Parathyroid adenoma (tissue), 2 donors: ENCODE data around the gene TRAF1.

Source experiments
- H2AFZ ChIP-seq: fragments of 300-600 bp; sonication (generic); one replicate; pipeline ENCODE4 v1.7.0; 2017; ENCODE audit warnings: antibody characterized with exemption, mild to moderate bottlenecking
- H3K27ac ChIP-seq: fragments of 300-600 bp; sonication (generic); one replicate; pipeline ENCODE4 v1.7.0; 2017
- H3K27me3 ChIP-seq: fragments of 300-600 bp; sonication (generic); one replicate; pipeline ENCODE4 v1.7.0; 2017; ENCODE audit warnings: low read length; ENCODE audit not compliant: control insufficient read depth, insufficient read depth
- H3K36me3 ChIP-seq: fragments of 300-600 bp; sonication (generic); one replicate; pipeline ENCODE4 v1.7.0; 2017; ENCODE audit warnings: low read length; ENCODE audit not compliant: control insufficient read depth, insufficient read depth
- H3K4me1 ChIP-seq: fragments of 300-600 bp; sonication (generic); one replicate; pipeline ENCODE4 v1.7.0; 2017; ENCODE audit warnings: control low read depth
- H3K4me2 ChIP-seq: fragments of 300-600 bp; sonication (generic); one replicate; pipeline ENCODE4 v1.7.0; 2017; ENCODE audit warnings: low read length
- H3K4me3 ChIP-seq: fragments of 300-600 bp; sonication (generic); one replicate; pipeline ENCODE4 v1.7.0; 2017; ENCODE audit warnings: low read depth, low read length
- H3K79me2 ChIP-seq: fragments of 300-600 bp; sonication (generic); one replicate; pipeline ENCODE4 v1.7.0; 2017; ENCODE audit warnings: control low read depth
- H3K9ac ChIP-seq: fragments of 300-600 bp; sonication (generic); one replicate; pipeline ENCODE4 v1.7.0; 2017; ENCODE audit warnings: mild to moderate bottlenecking
- H3K9me3 ChIP-seq: fragments of 300-600 bp; sonication (generic); one replicate; pipeline ENCODE4 v1.7.0; 2017; ENCODE audit warnings: low read length; ENCODE audit not compliant: control insufficient read depth
- CTCF ChIP-seq: fragments of 300-600 bp; sonication (generic); IDR thresholded peaks from one replicate; pipeline ENCODE4 v1.7.0; 2017; ENCODE audit warnings: antibody characterized with exemption, mild to moderate bottlenecking
- donor health status: primary hyperparathyroidism.

The TRAF1 gene

GRCh38 chr9:120970244-120970643 lies 43.6 kb upstream of the TRAF1 start:
- H3K9me3 ChIP-seq: no peaks in the 10 kb centered on the region
- no peak for TF ChIP-seq CTCF
- no peak overlapping the region for H3K9ac ChIP-seq
- H3K4me3 ChIP-seq: no peak overlapping the region
- H3K27ac ChIP-seq: no peak overlapping the region
- H3K27me3 ChIP-seq: no peaks in the 10 kb centered on the region
- H3K4me1 ChIP-seq: no peaks in the 10 kb centered on the region
- no peaks in the 10 kb centered on the region for H3K36me3 ChIP-seq
- H2AFZ ChIP-seq: no peak overlapping the region
- no peaks in the 10 kb centered on the region for H3K79me2 ChIP-seq
- H3K4me2 ChIP-seq: no peak overlapping the region

- Histone ChIP-seq H3K4me3 (no peak overlapping the region), H3K36me3 (no peaks in the 10 kb centered on the region), H3K9ac (no peak overlapping the region), H3K9me3 (no peaks in the 10 kb centered on the region), H3K79me2 (no peaks in the 10 kb centered on the region), H2AFZ (no peak overlapping the region), H3K27ac (no peak overlapping the region), H3K27me3 (no peaks in the 10 kb centered on the region), H3K4me1 (no peaks in the 10 kb centered on the region), H3K4me2 (no peak overlapping the region)
- TF ChIP-seq CTCF: no peak
These were observed 39.4 kb upstream of the TRAF1 start for GRCh38 chr9:120966013-120966369.

- no peak for TF ChIP-seq CTCF
- Histone ChIP-seq H3K4me2 (no peak overlapping the region), H3K27ac (no peak overlapping the region), H3K36me3 (no peaks in the 10 kb centered on the region), H3K4me1 (no peaks in the 10 kb centered on the region), H3K9me3 (no peaks in the 10 kb centered on the region), H3K9ac (no peak overlapping the region), H3K4me3 (no peak overlapping the region), H3K27me3 (no peaks in the 10 kb centered on the region), H2AFZ (no peak overlapping the region), H3K79me2 (no peaks in the 10 kb centered on the region)
These were observed 38.9 kb upstream of the TRAF1 start for GRCh38 chr9:120965344-120966012.

GRCh38 chr9:120961936-120962335 lies 35.3 kb upstream of the TRAF1 start:
- no peaks in the 10 kb centered on the region for H3K9me3 ChIP-seq
- H3K27ac ChIP-seq: no peak overlapping the region
- no peaks in the 10 kb centered on the region for H3K27me3 ChIP-seq
- TF ChIP-seq CTCF: no peak
- no peak overlapping the region for H3K9ac ChIP-seq
- no peak overlapping the region for H3K4me2 ChIP-seq
- H3K79me2 ChIP-seq: no peaks in the 10 kb centered on the region
- H3K36me3 ChIP-seq: no peaks in the 10 kb centered on the region
- no peak overlapping the region for H2AFZ ChIP-seq
- H3K4me1 ChIP-seq: no peaks in the 10 kb centered on the region
- H3K4me3 ChIP-seq: no peak overlapping the region

- Histone ChIP-seq H3K9ac (no peak overlapping the region), H3K27ac (no peak overlapping the region), H3K4me3 (no peak overlapping the region), H2AFZ (no peak overlapping the region), H3K4me2 (no peak overlapping the region), H3K9me3 (no peaks in the 10 kb centered on the region), H3K36me3 (no peaks in the 10 kb centered on the region), H3K27me3 (no peaks in the 10 kb centered on the region), H3K79me2 (no peaks in the 10 kb centered on the region), H3K4me1 (no peaks in the 10 kb centered on the region)
- TF ChIP-seq CTCF: no peak
These were observed 33.4 kb upstream of the TRAF1 start for GRCh38 chr9:120960001-120960400.
